ENCODE results near the gene NOP9.
A peak's percentile ranks its signal among the peaks of the same experiment; 100 is the strongest.

The NOP9 gene

DNA sequence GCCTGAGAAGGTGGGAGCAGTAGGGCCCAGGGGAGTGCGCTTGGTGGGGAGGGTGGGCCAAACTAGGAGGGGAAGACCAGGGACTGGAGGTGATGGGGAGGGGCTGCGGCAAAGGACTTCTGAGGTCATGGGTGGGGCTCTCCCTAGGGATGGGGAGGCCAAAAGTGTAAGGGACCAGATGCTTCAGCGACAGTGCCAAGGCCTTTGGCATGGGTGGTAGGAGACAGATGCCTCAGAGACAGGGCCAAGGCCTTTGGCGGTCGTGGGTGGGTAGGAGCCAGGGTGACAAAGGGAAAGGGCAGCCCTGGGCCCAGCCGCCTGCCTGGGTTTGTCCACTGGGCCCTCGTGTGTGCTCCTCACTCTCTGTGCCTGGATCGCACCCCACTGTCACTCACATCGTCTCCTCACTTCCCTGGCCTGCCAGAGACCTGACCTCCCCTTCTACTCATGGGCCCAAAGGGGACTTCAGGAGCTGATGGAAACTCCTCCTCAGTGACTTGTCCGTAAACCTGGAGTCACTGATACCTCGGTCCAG lies 15.1 kb upstream of the NOP9 start:
- no peak for DNase-seq

- no peak for DNase-seq
Measured at GRCh38 chr14:24285351-24285750, 14.3 kb upstream of the NOP9 start.

DNA sequence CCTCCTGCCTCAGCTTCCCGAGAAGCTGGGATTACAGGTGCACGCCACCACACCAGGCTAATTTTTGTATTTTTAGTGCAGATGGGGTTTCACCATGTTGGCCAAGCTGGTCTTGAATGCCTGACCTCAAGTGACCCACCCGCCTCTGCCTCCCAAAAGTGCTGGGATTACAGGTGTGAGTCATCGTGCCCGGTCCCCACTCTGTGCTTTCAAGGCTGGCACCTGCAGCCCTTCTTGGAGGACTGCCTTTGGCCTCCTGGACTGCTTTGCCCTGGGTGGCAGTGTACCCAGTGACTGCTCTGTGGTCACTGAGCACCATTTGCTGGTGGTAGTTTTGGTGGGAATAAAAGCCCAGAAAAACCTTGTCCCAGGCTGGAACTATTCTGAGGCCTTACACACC lies 12.7 kb upstream of the NOP9 start:
- DNase-seq = no peak

GRCh38 chr14:24289649-24290280 lies 9.9 kb upstream of the NOP9 start:
- DNase-seq = no peak

DNA sequence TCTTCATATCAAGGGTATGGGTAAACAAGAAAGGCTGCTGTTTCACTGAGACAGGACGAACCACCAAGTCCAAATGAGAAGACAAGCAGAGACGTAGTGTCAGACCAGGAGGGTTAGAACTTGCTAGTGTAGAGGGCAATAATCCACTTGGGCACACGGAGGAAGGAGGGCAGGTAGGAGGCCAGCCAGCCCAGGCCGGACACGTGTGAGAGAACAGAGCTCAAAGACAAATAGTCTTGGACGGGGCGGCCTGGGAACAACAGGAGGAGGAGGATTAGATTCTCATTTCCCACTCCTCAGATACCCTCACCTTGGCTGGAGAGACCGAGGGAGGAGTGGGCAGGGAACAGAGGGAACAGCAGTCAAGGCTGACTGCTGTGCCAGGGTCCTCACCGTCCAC lies 8.9 kb upstream of the NOP9 start:
- DNase-seq = no peak

DNA sequence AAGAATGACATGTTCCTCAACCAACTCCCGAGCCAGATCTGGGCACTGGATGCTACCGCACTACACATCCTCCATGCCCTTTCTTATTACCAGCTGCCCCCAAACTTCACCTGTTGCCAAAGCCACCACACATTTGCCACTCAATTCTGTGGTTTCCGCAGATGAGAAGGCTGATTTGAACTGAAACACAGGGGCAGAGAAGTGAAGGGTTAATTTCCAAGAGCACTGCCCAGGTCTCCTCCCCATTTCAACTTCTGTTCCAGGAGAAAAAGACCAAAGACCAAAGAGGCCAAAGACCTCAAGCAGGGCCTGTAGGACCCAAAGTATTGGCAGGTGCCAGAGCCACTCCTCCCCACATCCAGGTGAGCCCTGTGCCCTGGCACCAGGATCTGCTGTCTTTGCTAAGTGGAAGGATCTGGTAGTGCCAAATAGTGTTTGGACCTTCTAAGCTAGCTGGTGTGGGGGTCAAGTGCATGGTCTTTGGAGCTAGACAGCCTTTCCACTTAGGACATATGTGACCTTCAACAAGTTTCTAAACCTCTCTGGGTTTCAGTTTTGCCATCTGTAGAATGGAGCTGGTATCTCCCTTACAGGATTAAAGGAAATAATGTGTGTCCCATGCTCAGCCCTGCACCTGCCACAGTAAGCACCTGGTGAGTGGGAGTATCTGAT lies 8.1 kb upstream of the NOP9 start:
- DNase-seq = no peak

- no peak for DNase-seq
Measured at GRCh38 chr14:24292118-24292807, 7.4 kb upstream of the NOP9 start.

DNA sequence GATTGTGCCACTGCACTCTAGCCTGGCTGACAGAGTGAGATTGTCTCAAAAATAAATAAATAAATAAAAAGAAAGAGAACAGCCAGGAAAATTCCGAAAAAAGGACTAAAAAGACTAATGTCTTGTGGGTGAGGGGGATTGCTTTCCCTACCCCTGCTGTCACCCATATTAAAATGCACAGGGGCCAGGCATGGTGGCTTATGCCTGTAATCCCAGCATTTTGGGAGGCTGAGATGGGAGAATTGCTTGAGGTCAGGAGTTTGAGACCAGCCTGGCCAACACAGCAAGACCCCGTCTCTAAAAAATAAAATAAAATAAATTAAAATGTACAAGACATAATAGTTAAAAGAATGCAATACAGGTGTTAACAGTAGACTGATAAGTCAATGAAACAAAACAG lies 6.1 kb upstream of the NOP9 start:
- DNase-seq = no peak

GRCh38 chr14:24296341-24297157 lies 3.1 kb upstream of the NOP9 start:
- DNase-seq = peak; percentile 68 to 75

DNA sequence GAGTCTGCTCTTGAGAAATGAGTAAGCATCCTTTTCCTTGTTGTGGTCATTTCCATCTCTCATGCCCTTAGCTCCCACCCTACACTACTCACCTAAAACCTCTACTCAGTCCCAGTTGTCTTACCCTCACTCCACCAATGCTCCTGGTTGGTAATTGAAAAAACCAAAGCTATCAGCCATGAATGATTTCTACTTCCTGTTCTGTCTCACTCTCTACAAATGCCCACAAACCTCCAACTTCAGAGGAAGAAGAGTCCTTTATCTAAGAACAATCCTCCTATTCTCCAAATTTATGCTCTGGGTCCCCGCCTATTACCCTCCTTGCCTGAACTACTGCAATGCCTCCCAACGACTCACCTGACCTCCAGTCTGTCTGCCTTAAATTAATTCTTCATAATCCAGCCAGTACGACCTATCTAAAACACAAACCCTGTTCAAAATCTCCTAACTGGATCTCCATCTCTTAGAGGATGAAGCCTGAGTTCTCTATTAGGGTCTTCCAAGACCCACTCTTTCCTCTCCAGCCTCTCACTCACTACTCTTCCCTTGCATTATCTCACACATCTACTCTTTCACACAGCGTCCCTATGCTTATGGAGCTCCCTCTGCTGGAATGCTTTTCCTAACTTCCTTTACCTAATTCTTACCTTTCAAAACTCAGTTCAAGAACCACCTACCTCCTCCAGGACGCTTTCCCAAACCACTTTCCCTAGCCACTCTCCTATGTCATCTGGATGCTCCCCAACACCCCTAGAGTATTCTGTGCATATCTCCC lies 2.3 kb upstream of the NOP9 start:
- DNase-seq = peak; percentile 17 to 51

GRCh38 chr14:24298892-24299254 lies 777 bp upstream of the NOP9 start:
- peak; percentile 58 to 76 for DNase-seq

GRCh38 chr14:24300326-24300980 lies 803 bp downstream of the NOP9 start:
- no peak for DNase-seq

- no peak for DNase-seq
Measured at GRCh38 chr14:24304019-24304387, 4.4 kb downstream of the NOP9 start.

DNA sequence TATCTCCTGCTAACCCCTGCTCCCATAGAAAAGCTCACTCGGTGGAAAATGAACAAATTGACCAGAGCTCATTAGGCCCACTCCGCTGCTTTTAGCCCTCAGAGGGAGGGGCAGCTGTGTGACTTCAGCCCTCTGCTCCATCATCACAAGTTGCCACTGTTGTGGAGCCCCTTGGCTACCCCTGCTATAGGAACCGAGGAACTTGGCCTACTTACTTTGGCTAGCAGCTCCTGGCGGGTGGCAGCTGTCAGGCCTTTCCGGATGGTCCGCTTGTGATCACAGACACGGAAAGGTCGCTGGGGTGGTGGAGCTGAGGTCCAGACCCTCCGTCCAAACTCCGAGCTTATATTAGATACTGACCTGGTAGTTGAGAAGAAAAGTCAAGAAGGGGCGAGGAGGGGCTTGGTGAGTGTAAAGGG lies 7.5 kb downstream of the NOP9 start:
- DNase-seq = no peak

DNA sequence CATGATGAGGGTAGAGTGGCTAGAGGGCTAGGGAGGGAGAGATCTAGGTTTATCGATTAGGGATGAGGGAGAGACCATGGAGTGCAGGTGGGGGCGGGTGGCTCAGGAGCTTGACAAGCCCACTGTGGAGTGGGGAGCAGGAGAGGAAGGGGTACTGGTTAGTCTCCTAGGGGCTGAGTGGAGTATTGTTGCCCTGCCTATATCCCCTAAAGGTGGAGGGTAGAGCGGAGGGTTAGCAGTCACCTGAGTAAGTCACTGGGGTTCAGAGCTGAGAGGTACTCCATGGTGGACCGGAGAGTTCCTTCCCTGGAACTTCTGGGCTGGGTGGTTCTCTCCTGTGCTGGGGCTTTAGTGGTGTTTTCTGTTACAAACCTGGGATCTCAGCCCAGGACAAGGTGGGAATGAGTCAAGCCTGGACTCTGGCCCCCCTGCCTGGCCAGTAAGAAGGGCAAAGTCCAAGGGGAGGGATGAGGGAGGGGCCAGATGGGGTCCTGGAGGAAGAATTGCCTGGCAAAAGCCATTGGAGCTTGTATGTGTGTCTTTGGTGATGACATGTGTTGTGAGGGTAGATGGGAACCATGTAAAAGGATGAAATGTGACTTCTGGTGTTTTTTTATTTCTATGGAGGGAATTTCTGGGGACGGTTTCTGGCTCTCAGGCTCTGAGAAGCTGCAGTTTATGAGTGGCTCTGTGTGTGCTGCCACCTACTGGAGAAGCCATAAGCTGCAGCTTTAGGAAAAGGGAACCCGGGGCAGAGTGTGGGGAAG lies 8.1 kb downstream of the NOP9 start, which contains the start of gene CIDEB:
Gene CIDEB, minus strand, starts transcription at position 403 of the 767 bp plus-strand sequence. Its CDS starts 119 bp downstream, at position 284.
- DNase-seq = peak; percentile 34 to 58

- DNase-seq = no peak
Measured at GRCh38 chr14:24308342-24309124, 8.9 kb downstream of the NOP9 start.

DNA sequence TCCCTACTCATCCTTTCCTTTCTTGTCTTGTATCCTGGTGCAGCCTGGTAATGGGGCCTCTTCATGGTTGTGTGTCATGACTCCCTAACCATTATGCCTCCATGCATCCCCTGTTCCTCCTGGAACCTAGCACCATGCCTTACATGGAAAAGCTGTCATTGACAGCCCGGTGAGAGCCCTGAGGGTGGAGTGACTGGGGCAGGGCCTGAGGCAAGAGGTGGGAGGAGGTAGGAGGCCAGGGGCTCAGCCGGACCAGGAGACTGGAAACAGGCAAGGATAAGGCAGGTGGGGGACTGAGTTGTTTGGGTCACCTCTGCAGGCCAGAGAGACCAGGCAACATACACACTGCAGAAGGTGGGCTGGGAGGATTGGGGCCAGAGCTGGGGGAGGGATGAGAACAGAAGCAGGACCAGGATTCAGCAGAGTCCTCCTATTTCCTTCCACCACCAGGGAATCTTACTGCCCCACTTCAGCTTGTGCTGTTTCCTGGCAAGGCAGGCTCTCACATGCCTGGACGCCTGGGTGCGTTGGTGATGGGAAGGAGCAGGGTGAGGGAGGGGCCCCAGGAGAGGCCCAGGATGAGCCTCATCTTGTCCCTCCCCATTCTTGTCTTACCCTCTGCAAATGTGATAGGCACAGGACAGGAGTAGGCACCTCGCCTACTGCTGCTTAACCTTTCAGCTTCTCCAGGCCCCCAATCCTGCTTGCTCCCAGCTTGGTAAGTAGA lies 10.1 kb downstream of the NOP9 start, which contains the start of gene LTB4R2:
Gene LTB4R2, plus strand, starts transcription at position 603 of the 727 bp plus-strand sequence. CDS start 525 bp downstream, outside the sequence.
- DNase-seq = no peak

GRCh38 chr14:24310265-24310645 lies 10.6 kb downstream of the NOP9 start:
- DNase-seq = no peak
